Loucy (cell line): Measurements from ENCODE around the gene PPP1R1C.
A peak's percentile ranks its signal among the peaks of the same experiment; 100 is the strongest.
"Not testable (repeated sequence)": the region's sequence is repeated elsewhere in the genome, so short reads cannot be mapped to it uniquely, and the experiment has no call there.

Source experiments
- H2AFZ ChIP-seq: fragments of 200-600 bp; sonication (generic); 2 replicates; pipeline ENCODE4 v1.6.0; 2016; ENCODE audit warnings: antibody characterized with exemption, mild to moderate bottlenecking, low read length, moderate library complexity
- H3F3A ChIP-seq: fragments of 200-600 bp; 2 replicates; pipeline ENCODE4 v1.6.0; 2016; ENCODE audit warnings: antibody characterized with exemption, low read depth, mild to moderate bottlenecking
- H3K27me3 ChIP-seq: fragments of 200-600 bp; sonication (generic); 2 replicates; pipeline ENCODE4 v1.6.1; 2014; ENCODE audit warnings: low read length, mild to moderate bottlenecking; ENCODE audit not compliant: insufficient read depth, poor library complexity, severe bottlenecking
- H3K36me3 ChIP-seq: fragments of 200-600 bp; sonication (generic); 2 replicates; pipeline ENCODE4 v1.6.1; 2016; ENCODE audit warnings: low read length; ENCODE audit not compliant: insufficient read depth
- H3K4me1 ChIP-seq: fragments of 200-600 bp; sonication (generic); 2 replicates; pipeline ENCODE4 v1.5.1; 2014; ENCODE audit warnings: low read length, mild to moderate bottlenecking; ENCODE audit not compliant: insufficient read depth, poor library complexity, severe bottlenecking
- H3K4me2 ChIP-seq: fragments of 200-600 bp; sonication (generic); 2 replicates; pipeline ENCODE4 v1.6.0; 2014; ENCODE audit warnings: antibody characterized with exemption, low read length, low read depth, mild to moderate bottlenecking; ENCODE audit not compliant: poor library complexity, severe bottlenecking
- H3K4me3 ChIP-seq: fragments of 200-600 bp; sonication (generic); 2 replicates; pipeline ENCODE4 v1.5.1; 2014; ENCODE audit warnings: low read length, mild to moderate bottlenecking, mixed read lengths; ENCODE audit not compliant: poor library complexity, severe bottlenecking
- H3K79me2 ChIP-seq: fragments of 200-600 bp; sonication (generic); 2 replicates; pipeline ENCODE4 v1.6.1; 2014; ENCODE audit warnings: low read length; ENCODE audit not compliant: insufficient read depth
- H3K9ac ChIP-seq: fragments of 200-600 bp; sonication (generic); 2 replicates; pipeline ENCODE4 v1.6.0; 2014; ENCODE audit warnings: mild to moderate bottlenecking, low read depth, low read length, moderate library complexity; ENCODE audit not compliant: poor library complexity, severe bottlenecking
- H3K9me2 ChIP-seq: fragments of 200-600 bp; sonication (generic); replicated peaks from 2 replicates; pipeline ENCODE4 v1.6.1; 2016; ENCODE audit warnings: low read depth, low read length, mixed read lengths
- H3K9me3 ChIP-seq: fragments of 200-600 bp; sonication (generic); 2 replicates; pipeline ENCODE4 v1.6.1; 2014; ENCODE audit warnings: mild to moderate bottlenecking, antibody characterized with exemption, low read length, low read depth; ENCODE audit not compliant: insufficient read depth
- H4K20me1 ChIP-seq: fragments of 200-600 bp; sonication (generic); 2 replicates; pipeline ENCODE4 v1.6.0; 2014; ENCODE audit warnings: antibody characterized with exemption, low read length, mild to moderate bottlenecking; ENCODE audit not compliant: insufficient read depth, poor library complexity, severe bottlenecking
- EZH2phosphoT487 ChIP-seq: fragments of 200-600 bp; IDR thresholded peaks from 2 replicates; pipeline ENCODE4 v1.6.1; 2018; ENCODE audit warnings: antibody characterized with exemption, mild to moderate bottlenecking, moderate library complexity, borderline replicate concordance
- TF ChIP-seq, protein P1 (sequence below): fragments of 200-600 bp; sonication (generic); conservative IDR thresholded peaks from 2 replicates; pipeline ENCODE4 v1.5.1; 2014; ENCODE audit warnings: mild to moderate bottlenecking, antibody characterized with exemption, low read length

The PPP1R1C gene

DNA sequence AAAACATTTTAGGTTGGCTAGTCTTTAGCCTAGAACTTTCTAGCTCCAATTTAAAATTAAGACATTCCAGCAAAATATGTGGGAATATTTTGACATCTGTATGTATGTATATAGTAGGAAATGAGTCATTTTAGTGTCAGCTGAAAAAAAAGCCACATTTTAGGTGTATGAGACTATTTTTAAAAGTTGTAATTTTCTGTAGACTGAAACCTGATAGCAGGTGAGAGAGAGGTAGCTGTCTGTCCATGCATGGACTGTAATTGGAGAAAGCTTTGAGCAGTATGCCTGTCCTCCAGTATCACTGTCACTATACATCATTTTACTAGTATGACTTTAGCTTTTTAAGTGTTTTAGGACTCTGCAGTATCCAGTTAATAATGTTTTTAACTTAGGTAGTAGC is 26.1 kb upstream of the PPP1R1C start:
- H3K4me1 ChIP-seq: peaks cover 30% of the 10 kb centered on the region
- no peaks in the 10 kb centered on the region for H3K9me3 ChIP-seq
- H3K4me3 ChIP-seq: no peak overlapping the region
- H3K36me3 ChIP-seq: no peaks in the 10 kb centered on the region
- H3K9ac ChIP-seq: no peak overlapping the region
- TF ChIP-seq, protein P1, sequence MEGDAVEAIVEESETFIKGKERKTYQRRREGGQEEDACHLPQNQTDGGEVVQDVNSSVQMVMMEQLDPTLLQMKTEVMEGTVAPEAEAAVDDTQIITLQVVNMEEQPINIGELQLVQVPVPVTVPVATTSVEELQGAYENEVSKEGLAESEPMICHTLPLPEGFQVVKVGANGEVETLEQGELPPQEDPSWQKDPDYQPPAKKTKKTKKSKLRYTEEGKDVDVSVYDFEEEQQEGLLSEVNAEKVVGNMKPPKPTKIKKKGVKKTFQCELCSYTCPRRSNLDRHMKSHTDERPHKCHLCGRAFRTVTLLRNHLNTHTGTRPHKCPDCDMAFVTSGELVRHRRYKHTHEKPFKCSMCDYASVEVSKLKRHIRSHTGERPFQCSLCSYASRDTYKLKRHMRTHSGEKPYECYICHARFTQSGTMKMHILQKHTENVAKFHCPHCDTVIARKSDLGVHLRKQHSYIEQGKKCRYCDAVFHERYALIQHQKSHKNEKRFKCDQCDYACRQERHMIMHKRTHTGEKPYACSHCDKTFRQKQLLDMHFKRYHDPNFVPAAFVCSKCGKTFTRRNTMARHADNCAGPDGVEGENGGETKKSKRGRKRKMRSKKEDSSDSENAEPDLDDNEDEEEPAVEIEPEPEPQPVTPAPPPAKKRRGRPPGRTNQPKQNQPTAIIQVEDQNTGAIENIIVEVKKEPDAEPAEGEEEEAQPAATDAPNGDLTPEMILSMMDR: no peak
- no peak for TF ChIP-seq EZH2phosphoT487
- no peak overlapping the region for H2AFZ ChIP-seq
- H3K9me2 ChIP-seq: no peaks in the 10 kb centered on the region
- H3K27me3 ChIP-seq: no peaks in the 10 kb centered on the region
- H4K20me1 ChIP-seq: no peaks in the 10 kb centered on the region
- H3K4me2 ChIP-seq: no peak overlapping the region
- no peaks in the 10 kb centered on the region for H3K79me2 ChIP-seq
- H3F3A ChIP-seq: no peaks in the 10 kb centered on the region

DNA sequence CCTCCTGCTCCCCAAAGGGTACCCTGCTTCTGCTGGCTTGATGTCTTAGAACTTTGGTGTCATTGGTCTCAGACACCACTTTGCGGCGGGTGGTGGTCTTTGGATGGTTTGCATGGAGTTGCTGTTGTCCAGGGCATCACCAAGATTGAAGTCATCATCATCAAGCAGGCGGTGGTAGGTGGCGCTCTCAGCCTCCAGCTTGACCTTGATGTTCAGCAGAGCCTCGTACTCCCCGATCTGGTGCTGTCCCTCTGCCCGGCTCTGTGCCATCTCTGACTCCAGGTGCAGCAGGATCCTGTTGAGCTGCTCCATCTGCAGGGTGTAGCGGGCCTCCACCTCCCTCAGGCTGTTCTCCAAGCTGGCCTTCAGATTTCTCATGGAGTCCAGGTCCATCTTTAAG is 24.5 kb upstream of the PPP1R1C start:
- not testable (repeated sequence) for H3K4me3 ChIP-seq, H3K9me2 ChIP-seq, H3K9me3 ChIP-seq, H3K79me2 ChIP-seq, H3K36me3 ChIP-seq, H4K20me1 ChIP-seq, H3F3A ChIP-seq, H3K27me3 ChIP-seq, H3K4me2 ChIP-seq, H3K9ac ChIP-seq, H2AFZ ChIP-seq
- TF ChIP-seq, protein P1: peak; percentile 28
- peaks cover 21% of the 10 kb centered on the region for H3K4me1 ChIP-seq

DNA sequence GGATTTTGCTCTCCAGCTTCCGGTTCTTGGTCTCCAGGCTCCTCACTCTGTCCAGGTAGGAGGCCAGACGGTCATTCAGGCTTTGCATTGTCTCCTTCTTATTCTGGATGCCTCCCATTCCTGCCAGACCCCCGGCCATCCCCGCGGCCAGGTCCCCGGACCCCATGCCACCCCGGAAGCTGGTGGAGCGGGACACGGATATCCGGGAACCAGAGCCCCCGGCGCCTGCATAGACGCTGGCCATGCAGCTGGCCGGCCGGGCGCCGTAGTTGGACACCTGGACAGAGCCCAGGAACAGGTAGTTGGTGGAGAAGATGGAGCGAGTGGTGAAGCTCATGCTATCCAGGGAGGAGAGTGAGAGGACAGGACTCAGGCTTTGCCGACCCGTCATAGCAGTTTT is 23.5 kb upstream of the PPP1R1C start:
- Histone ChIP-seq H4K20me1 (no peaks in the 10 kb centered on the region), H3K9me3 (no peaks in the 10 kb centered on the region), H3K4me3 (no peak overlapping the region), H3K4me1 (peaks cover 16% of the 10 kb centered on the region), H2AFZ (no peak overlapping the region), H3F3A (no peaks in the 10 kb centered on the region), H3K79me2 (no peaks in the 10 kb centered on the region; the same call in 1 of the 2 replicates), H3K27me3 (no peaks in the 10 kb centered on the region), H3K9ac (no peak overlapping the region), H3K36me3 (no peaks in the 10 kb centered on the region), H3K4me2 (no peak overlapping the region), H3K9me2 (no peaks in the 10 kb centered on the region)
- TF ChIP-seq EZH2phosphoT487: no peak
- TF ChIP-seq, protein P1: no peak
